Heart left ventricle (tissue), 16 donors: Measurements from ENCODE around the gene INO80. TPM values are rescaled to one million over a fixed set of nuclear protein-coding genes. Genes with fewer than 3 reads are reported as not detected.

Experiments used
- ATAC-seq, 4 donors: fragments of 200-7000 bp; cut with Tn5 transposase; one replicate each; pipeline ENCODE4 v1.9.1; 2020 to 2022; ENCODE audit warnings: moderate library complexity in 4 of 4, mild to moderate bottlenecking in 3 of 4, moderate number of reproducible peaks in 1 of 4
- DNase-seq, 5 donors: peaks; one replicate each; pipeline ENCODE4 v3.0.0-alpha.2; 2020
- H3K27ac ChIP-seq, 12 donors: fragments of 200-600 bp; sonication (generic) in 4 of 12; one replicate each; pipeline versions ENCODE4 v1.5.0 to v1.8.0; 2016 to 2022; ENCODE audit warnings: mild to moderate bottlenecking in 2 of 12
- H3K27me3 ChIP-seq, 9 donors: fragments of 200-600 bp; sonication (generic) in 2 of 9; one replicate each; pipeline versions ENCODE4 v1.5.1 to v1.8.0; 2016 to 2022; ENCODE audit warnings: mild to moderate bottlenecking in 3 of 9
- H3K36me3 ChIP-seq, 9 donors: fragments of 200-600 bp; sonication (generic) in 2 of 9; one replicate each; pipeline versions ENCODE4 v1.5.0 to v1.8.0; 2018 to 2022; ENCODE audit warnings: mild to moderate bottlenecking in 2 of 9
- H3K4me1 ChIP-seq, 12 donors: fragments of 200-600 bp; sonication (generic) in 4 of 12; one replicate each; pipeline versions ENCODE4 v1.5.0 to v1.8.0; 2016 to 2022; ENCODE audit warnings: mild to moderate bottlenecking in 3 of 12
- H3K4me3 ChIP-seq, 12 donors: fragments of 200-600 bp; sonication (generic) in 4 of 12; one replicate each; pipeline versions ENCODE4 v1.5.0 to v1.8.0; 2017 to 2022; ENCODE audit warnings: mild to moderate bottlenecking in 9 of 12, moderate library complexity in 4 of 12
- H3K9me3 ChIP-seq, 12 donors: fragments of 200-600 bp; sonication (generic) in 4 of 12; one replicate each; pipeline versions ENCODE4 v1.5.0 to v1.8.0; 2016 to 2022; ENCODE audit warnings: mild to moderate bottlenecking in 1 of 12
- POLR2A ChIP-seq, 2 donors: fragments of 450-650 bp; IDR thresholded peaks; one replicate each; pipeline ENCODE4 v1.6.1; 2017; ENCODE audit warnings: antibody characterized with exemption in 2 of 2, mild to moderate bottlenecking in 2 of 2, moderate library complexity in 2 of 2
- WGBS, 4 donors: extraction: QIAGEN DNeasy Blood & Tissue Kit in 2 of 4; methylation state at CpG; one replicate each; pipeline versions ENCODE4 v1.1.5 to v1.1.7; 2013 to 2018; 5-methylcytosine and 5-hydroxymethylcytosine counted together
- intact Hi-C, 10 donors: fragments of 100-400 bp; cut with DNase I; formaldehyde crosslinking; loops; one replicate each; pipeline versions ENCODE4 v1.11.1 to v1.14.2; 2022
- polyA plus RNA-seq, 2 donors: library from polyadenylated mRNA; stranded (reverse); fragments of 200-250 nt; gene quantifications; one replicate each; pipeline ENCODE4 v1.2.3, GENCODE V29; 2013
- total RNA-seq, 9 donors: library from RNA; depleted of rRNA in 2 of 9; stranded (reverse); fragments of >200 nt in 2 of 9; fragmentation: NEBNext Ultra II Directional in 3 of 9; extraction: Animal tissue kit (Norgen Biotek cat#: 25700) in 3 of 9; gene quantifications; one replicate each; pipeline versions ENCODE4 v1.1.0 to v1.2.4, GENCODE V29; 2016 to 2023
- TF ChIP-seq, protein P1 (sequence below), 12 donors: fragments of 200-600 bp; sonication (generic) in 4 of 12; IDR thresholded peaks; one replicate each; pipeline versions ENCODE4 v1.5.0 to v1.8.0; 2018 to 2022; ENCODE audit warnings: antibody characterized with exemption in 12 of 12, mild to moderate bottlenecking in 5 of 12
- donor health status: ischemic (EF 13 %, LVEDD 7.1; RV severe dilation, severe dysfunction).
- donor health status: healthy with polysubstance abuse.
- donor health status: DM: no; HTN: yes; CAD: no.
- donor health status: DM: no; HTN: no; CAD: no.
- donor health status: ischemic (EF 25% LVEDD 6.9; RV normal size, moderate dysfunction).
- donor health status: ischemic (EF 25% LVEDD 5.7; RV mildly dilated, moderate dysfunction).
- donor health status: healthy.
- donor health status: DM: yes; HTN: yes; CAD: no.
- donor health status: ischemic (EF 35%, LVEDD 5.7; RV mildly dilated, moderate dysfunction).
- donor health status: nonischemic (EF 11% LVEDD 7.7; RV severe dilation, severe dysfunction).
- donor health status: DM: yes; HTN: yes; CAD: no.
- donor health status: PGD.
- donor health status: ischemic (EF 29% LVEDD 5.4; RV normal size, mild dysfunction).
- donor health status: nonischemic (EF 23%, LVEDD 6.1; RV moderate dilation, normal function).

The INO80 gene
- total and polyA plus RNA-seq, 11 donors: 4.7 to 20.9 (median 12.6) TPM

DNA sequence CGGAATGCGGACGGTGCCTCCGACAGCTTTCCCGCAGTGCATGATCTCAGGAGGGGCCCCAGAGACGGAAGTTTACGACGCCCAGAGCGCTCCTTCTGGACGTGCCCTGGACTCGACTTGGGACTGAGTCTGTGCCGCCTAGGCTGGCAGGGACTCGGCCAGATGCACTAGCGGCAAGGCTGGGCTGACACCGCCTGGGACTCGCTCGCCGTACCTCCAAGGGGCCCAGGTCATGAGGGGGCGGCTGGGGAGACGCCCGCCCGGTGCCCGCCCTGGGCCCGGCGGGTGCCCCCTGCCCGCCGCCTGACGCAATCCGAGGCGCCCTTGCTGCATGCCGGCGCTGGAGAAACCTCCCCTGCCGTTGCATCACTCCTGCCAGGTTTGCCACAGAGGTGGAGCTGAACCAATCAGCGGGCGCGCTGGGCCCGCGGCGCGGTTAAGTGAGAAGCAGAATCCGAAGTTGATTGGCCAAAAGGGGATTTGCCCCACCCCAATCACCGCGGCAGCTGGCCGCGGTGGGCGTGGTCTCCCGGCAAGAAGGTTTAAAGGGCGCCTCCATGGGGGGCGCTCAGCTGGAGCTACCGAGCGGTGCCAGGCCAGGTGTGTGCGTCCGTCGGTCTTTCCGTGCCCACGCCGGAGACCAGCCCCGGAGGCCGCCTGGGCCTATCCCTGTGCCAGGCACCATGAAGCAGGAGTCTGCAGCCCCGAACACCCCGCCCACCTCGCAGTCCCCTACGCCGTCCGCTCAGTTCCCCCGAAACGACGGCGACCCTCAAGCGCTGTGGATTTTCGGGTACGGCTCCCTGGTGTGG is 163.0 kb downstream of the INO80 start, which contains the start of gene CHAC1:
TSS of gene CHAC1 (plus strand) at position 571 of the 812 bp plus-strand sequence. CDS start at position 684, 113 bp downstream.
- DNase-seq: peak; percentile 93 to 96 (median 96)
- H3K9me3 ChIP-seq: no peaks in the 10 kb centered on the region
- peak within 1 kb of the TSS; percentile 59 to 83 (median 74) for H3K4me3 ChIP-seq
- peak; percentile 26 to 60 for TF ChIP-seq POLR2A (IDR thresholded peaks at IDR 0.05)
- TF ChIP-seq, protein P1, sequence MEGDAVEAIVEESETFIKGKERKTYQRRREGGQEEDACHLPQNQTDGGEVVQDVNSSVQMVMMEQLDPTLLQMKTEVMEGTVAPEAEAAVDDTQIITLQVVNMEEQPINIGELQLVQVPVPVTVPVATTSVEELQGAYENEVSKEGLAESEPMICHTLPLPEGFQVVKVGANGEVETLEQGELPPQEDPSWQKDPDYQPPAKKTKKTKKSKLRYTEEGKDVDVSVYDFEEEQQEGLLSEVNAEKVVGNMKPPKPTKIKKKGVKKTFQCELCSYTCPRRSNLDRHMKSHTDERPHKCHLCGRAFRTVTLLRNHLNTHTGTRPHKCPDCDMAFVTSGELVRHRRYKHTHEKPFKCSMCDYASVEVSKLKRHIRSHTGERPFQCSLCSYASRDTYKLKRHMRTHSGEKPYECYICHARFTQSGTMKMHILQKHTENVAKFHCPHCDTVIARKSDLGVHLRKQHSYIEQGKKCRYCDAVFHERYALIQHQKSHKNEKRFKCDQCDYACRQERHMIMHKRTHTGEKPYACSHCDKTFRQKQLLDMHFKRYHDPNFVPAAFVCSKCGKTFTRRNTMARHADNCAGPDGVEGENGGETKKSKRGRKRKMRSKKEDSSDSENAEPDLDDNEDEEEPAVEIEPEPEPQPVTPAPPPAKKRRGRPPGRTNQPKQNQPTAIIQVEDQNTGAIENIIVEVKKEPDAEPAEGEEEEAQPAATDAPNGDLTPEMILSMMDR (IDR thresholded peaks at IDR 0.05): peak in 3 of 12 donors; percentile 9 to 20 (median 10)
- peaks cover 0 to 44% (median 22%) of the 10 kb centered on the region in 12 donors for H3K4me1 ChIP-seq
- intact Hi-C loops: loop anchor here in 1 of 10 donors (5.0 kb wide), 1 partner anchor 59 kb away; no protein-coding TSS in a partner anchor
- 1% methylated on average over 41 to 72 of the region's 72 CpGs for WGBS, 4 donors
- ATAC-seq: peak; percentile 72 to 92 (median 91)
- no peaks in the 10 kb centered on the region for H3K36me3 ChIP-seq
- peak within 1 kb of the TSS in 11 of 12 donors; percentile 14 to 87 (median 71) for H3K27ac ChIP-seq
- no peaks in the 10 kb centered on the region for H3K27me3 ChIP-seq

DNA sequence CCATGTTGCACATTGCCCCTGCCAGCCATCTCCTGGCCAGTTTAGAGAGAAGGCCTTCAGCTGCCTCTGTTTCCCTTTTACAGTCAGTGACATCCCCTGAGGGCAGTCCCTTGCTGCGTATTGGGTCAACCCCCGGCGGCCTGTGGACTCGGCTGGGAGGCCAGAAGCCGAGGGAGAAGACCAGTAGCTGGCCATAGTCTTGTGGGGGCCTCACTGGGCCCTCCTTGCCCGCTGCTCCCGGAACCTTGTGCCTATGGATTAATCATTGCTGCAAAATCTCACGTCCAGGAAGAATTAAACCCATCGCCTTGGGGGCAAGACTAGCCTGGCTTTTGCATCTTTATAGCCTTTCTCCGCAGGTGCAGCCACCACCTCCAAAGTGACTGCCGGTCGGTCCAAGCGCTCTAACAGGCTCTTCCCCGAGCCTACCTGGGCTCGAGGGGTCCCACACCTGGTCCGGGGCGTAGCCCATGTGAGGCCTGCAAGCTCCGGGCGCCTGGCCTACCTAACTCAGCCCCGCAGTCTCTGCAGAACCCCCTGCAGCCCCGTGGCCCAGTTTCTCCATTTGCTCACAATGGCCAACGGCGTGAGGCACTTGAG is 163.7 kb downstream of the INO80 start:
- intact Hi-C loops: loop anchor here in 1 of 10 donors (5.0 kb wide), 1 partner anchor 60 kb away; no protein-coding TSS in a partner anchor
- peak overlapping the region; percentile 59 to 83 (median 74) for H3K4me3 ChIP-seq
- peak overlapping the region in 11 of 12 donors; percentile 14 to 87 (median 71) for H3K27ac ChIP-seq
- DNase-seq: peak in 1 of 5 donors; percentile 18
- WGBS, 4 donors: 54 to 100% (median 57%) methylated on average over 1 to 23 of the region's 23 CpGs
- no peaks in the 10 kb centered on the region for H3K36me3 ChIP-seq
- H3K9me3 ChIP-seq: no peaks in the 10 kb centered on the region
- H3K27me3 ChIP-seq: no peaks in the 10 kb centered on the region
- TF ChIP-seq, protein P1 (IDR thresholded peaks at IDR 0.05): no peak
- TF ChIP-seq POLR2A (IDR thresholded peaks at IDR 0.05): no peak
- ATAC-seq: no peak
- peaks cover 0 to 38% (median 22%) of the 10 kb centered on the region in 12 donors for H3K4me1 ChIP-seq

DNA sequence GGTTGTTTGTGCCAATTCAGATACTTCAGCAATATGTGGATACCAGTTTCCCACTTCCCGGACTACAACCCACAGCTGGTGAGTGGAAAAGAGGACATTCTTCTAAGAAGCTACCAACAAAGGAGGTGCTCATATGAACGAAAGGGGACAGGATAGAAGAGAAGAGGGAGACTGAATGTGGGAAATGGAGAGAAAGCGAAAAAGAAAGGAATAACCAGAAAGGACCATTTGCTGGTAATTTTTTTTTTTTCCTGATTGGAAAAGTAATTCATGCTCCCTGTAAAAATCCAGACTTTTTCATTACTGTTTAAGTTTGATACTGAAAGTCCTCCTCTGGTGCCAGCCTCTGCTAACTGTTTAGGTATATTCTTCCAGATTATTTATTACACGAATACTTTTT is 164.3 kb downstream of the INO80 start:
- 91 to 95% (median 92%) methylated on average over 4 of the region's 4 CpGs for WGBS, 4 donors
- no peak for TF ChIP-seq POLR2A (IDR thresholded peaks at IDR 0.05)
- TF ChIP-seq, protein P1 (IDR thresholded peaks at IDR 0.05): no peak
- no peak overlapping the region for H3K27ac ChIP-seq
- H3K36me3 ChIP-seq: no peaks in the 10 kb centered on the region
- H3K4me1 ChIP-seq: peaks cover 0 to 32% (median 17%) of the 10 kb centered on the region in 12 donors
- DNase-seq (no peak), ATAC-seq (no peak)
- no peak overlapping the region for H3K4me3 ChIP-seq
- no peaks in the 10 kb centered on the region for H3K9me3 ChIP-seq
- no peaks in the 10 kb centered on the region for H3K27me3 ChIP-seq
- intact Hi-C loops: loop anchor here in 1 of 10 donors (5.0 kb wide), 1 partner anchor 61 kb away; no protein-coding TSS in a partner anchor
